Activated naive CD8-positive, alpha-beta T cell treated with anti-CD3 and anti-CD28 coated beads, Interleukin-2, amount 10 ng/mL, durations not matched to agents 7 days and 5 days (primary cell): Measurements from ENCODE around the gene KCNJ9. TPM values are rescaled to one million over a fixed set of nuclear protein-coding genes. Genes with fewer than 3 reads are reported as not detected.

Source experiments
- ATAC-seq: fragments of 150-1000 bp; cut with Tn5 transposase; one replicate; pipeline ENCODE4 v1.10.0; 2021; ENCODE audit warnings: low read depth, moderate library complexity
- POLR2A ChIA-PET: fragments of 350-600 bp; sonication (Branson Sonifier 250); formaldehyde crosslinking; loops from one replicate; lab custom pipeline; 2021; ENCODE audit warnings: antibody characterized with exemption; lab: Charles Lee
- DNase-seq: peaks from one replicate; pipeline ENCODE4 v3.0.0; 2021
- H3K27ac Mint-ChIP-seq: one replicate; pipeline ENCODE4 v1.8.0; 2022; ENCODE audit warnings: mild to moderate bottlenecking, mixed read lengths
- H3K27me3 Mint-ChIP-seq: one replicate; pipeline ENCODE4 v1.8.0; 2022; ENCODE audit warnings: mild to moderate bottlenecking, moderate library complexity, mixed read lengths
- H3K36me3 Mint-ChIP-seq: one replicate; pipeline ENCODE4 v1.8.0; 2021; ENCODE audit warnings: mild to moderate bottlenecking, mixed read lengths
- H3K4me1 Mint-ChIP-seq: one replicate; pipeline ENCODE4 v1.8.0; 2021; ENCODE audit warnings: mixed read lengths
- H3K4me3 Mint-ChIP-seq: one replicate; pipeline ENCODE4 v1.8.0; 2022; ENCODE audit warnings: mild to moderate bottlenecking, moderate library complexity, mixed read lengths
- H3K9me3 Mint-ChIP-seq: one replicate; pipeline ENCODE4 v1.8.0; 2021; ENCODE audit warnings: mixed read lengths
- total RNA-seq, 2 experiments: library from RNA; stranded (reverse); gene quantifications; one replicate each; pipeline ENCODE4 v1.2.3, GENCODE V29; 2021

The KCNJ9 gene
- total RNA-seq, 2 experiments from 2014 or later = not detected

DNA sequence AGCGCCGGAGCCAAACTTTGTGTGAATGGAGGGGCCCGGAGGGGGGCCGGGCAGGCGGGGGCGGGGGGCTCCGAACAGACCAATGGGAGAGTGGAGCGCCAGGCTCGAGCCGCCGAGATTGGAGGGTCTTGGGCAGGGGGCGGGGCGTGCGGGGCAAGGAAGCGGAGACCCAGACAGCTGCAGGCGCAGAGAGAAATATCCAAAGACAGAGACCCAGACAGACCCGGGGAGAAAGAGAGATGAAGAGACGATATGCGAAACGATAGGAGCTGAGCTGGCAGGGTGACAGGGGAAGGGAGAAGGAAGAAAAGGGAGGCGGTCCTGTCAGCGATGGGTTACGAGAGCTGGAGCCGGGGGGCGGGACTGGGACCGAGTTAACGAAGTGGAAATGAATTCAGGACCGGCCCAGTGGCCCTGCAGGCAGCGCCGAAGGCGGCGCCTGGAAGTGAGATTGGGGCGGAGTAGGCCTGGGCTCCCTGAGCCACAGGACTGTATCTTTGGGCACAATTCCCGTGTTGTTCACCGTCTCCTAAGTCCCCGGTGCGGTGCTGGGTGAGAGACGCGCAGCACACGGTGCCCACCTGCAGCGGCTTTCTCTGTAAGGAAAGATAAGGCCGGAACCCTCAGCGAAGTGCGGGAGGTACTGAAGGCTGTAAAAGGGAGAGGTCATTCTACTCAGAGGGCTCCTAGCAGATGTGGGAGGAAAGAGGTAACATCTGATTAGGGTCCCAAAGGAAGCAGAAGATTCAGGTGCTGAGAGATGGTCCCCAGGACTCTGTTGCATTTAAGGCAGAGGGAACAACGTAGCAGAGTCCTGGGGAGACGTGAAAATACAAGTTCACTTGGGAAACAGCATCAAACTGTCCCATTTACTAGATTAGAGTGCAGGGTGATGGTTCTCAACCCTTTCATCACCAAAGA lies 10.8 kb upstream of the KCNJ9 start:
- H3K27ac Mint-ChIP-seq = no peak overlapping the region
- H3K4me1 Mint-ChIP-seq = peaks cover 13% of the 10 kb centered on the region
- H3K36me3 Mint-ChIP-seq = peaks cover 2% of the 10 kb centered on the region
- H3K27me3 Mint-ChIP-seq = peaks cover 53% of the 10 kb centered on the region
- H3K4me3 Mint-ChIP-seq = peak overlapping the region; percentile 91
- ATAC-seq (peak; percentile 84), DNase-seq (peak; percentile 68)
- POLR2A ChIA-PET = no interaction called here
- no peaks in the 10 kb centered on the region for H3K9me3 Mint-ChIP-seq

DNA sequence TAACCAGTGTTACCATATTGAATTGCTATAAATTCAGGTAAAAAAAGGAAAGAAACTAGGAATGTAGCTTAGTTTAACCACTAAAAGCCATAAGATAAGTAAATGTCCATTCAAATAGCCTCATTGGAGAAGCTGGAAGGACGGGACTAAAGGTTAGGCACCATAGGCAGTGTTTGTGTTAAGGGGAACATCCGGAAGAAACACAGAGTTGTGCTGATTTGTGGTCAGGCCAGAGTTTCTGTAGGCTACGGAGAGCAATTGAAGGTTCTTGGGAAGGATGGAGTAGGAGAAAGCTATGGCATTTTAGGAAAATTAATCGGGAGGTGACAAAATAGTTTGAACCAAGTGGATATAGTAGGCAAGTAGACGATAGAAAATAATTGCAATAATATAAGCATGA lies 10.0 kb upstream of the KCNJ9 start:
- H3K27ac Mint-ChIP-seq = no peak overlapping the region
- peaks cover 49% of the 10 kb centered on the region for H3K27me3 Mint-ChIP-seq
- peaks cover 13% of the 10 kb centered on the region for H3K4me1 Mint-ChIP-seq
- ATAC-seq = no peak
- H3K9me3 Mint-ChIP-seq = no peaks in the 10 kb centered on the region
- H3K4me3 Mint-ChIP-seq = no peak overlapping the region
- peaks cover 2% of the 10 kb centered on the region for H3K36me3 Mint-ChIP-seq
- POLR2A ChIA-PET = no interaction called here
- no peak for DNase-seq

- Mint-ChIP-seq H3K36me3 (peaks cover 2% of the 10 kb centered on the region), H3K27me3 (peaks cover 54% of the 10 kb centered on the region), H3K9me3 (no peaks in the 10 kb centered on the region), H3K4me3 (no peak overlapping the region), H3K27ac (no peak overlapping the region), H3K4me1 (peaks cover 16% of the 10 kb centered on the region)
- no peak for ATAC-seq
- no peak for DNase-seq
- POLR2A ChIA-PET = no interaction called here
These were observed 6.5 kb upstream of the KCNJ9 start for GRCh38 chr1:160074865-160075264.

GRCh38 chr1:160075836-160076235 lies 5.5 kb upstream of the KCNJ9 start:
- no peak overlapping the region for H3K27ac Mint-ChIP-seq
- H3K9me3 Mint-ChIP-seq = no peaks in the 10 kb centered on the region
- POLR2A ChIA-PET = no interaction called here
- DNase-seq = no peak
- H3K36me3 Mint-ChIP-seq = peaks cover 2% of the 10 kb centered on the region
- H3K27me3 Mint-ChIP-seq = peaks cover 56% of the 10 kb centered on the region
- no peak overlapping the region for H3K4me3 Mint-ChIP-seq
- ATAC-seq = no peak
- H3K4me1 Mint-ChIP-seq = peaks cover 10% of the 10 kb centered on the region

GRCh38 chr1:160076295-160076694 lies 5.0 kb upstream of the KCNJ9 start:
- Mint-ChIP-seq H3K27ac (no peak overlapping the region), H3K27me3 (peaks cover 58% of the 10 kb centered on the region), H3K4me1 (peaks cover 12% of the 10 kb centered on the region), H3K9me3 (no peaks in the 10 kb centered on the region), H3K4me3 (no peak overlapping the region), H3K36me3 (peaks cover 2% of the 10 kb centered on the region)
- ATAC-seq = no peak
- POLR2A ChIA-PET = no interaction called here
- DNase-seq = no peak

GRCh38 chr1:160077486-160077885 lies 3.9 kb upstream of the KCNJ9 start:
- POLR2A ChIA-PET = interaction anchor here (1.0 kb wide), 1 partner anchor 32 kb away, joined by 4 read pairs; no protein-coding TSS in a partner anchor
- Mint-ChIP-seq H3K27me3 (peaks cover 56% of the 10 kb centered on the region), H3K27ac (no peak overlapping the region), H3K9me3 (no peaks in the 10 kb centered on the region), H3K36me3 (peaks cover 2% of the 10 kb centered on the region), H3K4me3 (no peak overlapping the region), H3K4me1 (peaks cover 6% of the 10 kb centered on the region)
- DNase-seq (no peak), ATAC-seq (no peak)

DNA sequence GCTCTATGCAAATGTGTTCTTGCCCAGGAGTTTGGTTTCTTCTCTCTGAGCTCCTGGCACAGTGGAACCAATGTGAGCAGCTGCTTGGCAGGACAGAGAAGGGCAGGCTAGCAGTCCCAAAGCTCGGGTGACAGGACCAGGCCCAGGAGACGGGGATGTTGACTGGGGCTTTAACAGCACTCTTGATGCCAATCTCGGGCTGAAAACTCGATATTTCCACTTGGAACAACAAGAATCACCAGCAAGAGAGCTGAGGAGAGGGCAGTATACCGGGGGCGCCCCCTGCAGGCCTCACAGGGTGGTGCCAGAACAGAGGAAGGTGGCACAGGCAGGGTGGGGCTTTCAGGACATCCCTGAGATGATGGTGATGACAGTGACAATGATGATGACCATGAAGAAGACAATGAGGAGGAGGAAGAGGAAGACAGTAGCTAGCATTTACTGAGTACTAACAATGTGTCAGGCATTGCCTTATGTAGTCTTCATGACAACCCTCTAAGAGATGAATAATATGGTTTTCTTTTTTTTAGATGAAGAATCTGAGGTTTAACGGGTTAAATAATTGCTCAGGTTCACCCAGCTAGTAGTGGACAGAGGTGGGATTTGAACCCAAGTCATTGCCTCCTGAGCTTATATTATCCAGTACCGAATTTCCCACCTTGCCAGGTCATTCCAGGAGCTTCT lies 2.7 kb upstream of the KCNJ9 start:
- H3K27ac Mint-ChIP-seq = no peak overlapping the region
- POLR2A ChIA-PET = interaction anchor here (0.8 to 1.1 kb wide), 3 partner anchors 32 to 48 kb away, joined by 3 to 4 read pairs (median 3); no protein-coding TSS in a partner anchor
- H3K4me1 Mint-ChIP-seq = peaks cover 6% of the 10 kb centered on the region
- DNase-seq (peak; percentile 78), ATAC-seq (peak; percentile 89)
- H3K36me3 Mint-ChIP-seq = no peaks in the 10 kb centered on the region
- H3K9me3 Mint-ChIP-seq = no peaks in the 10 kb centered on the region
- peaks cover 55% of the 10 kb centered on the region for H3K27me3 Mint-ChIP-seq
- H3K4me3 Mint-ChIP-seq = no peak overlapping the region

GRCh38 chr1:160079448-160079847 lies 1.9 kb upstream of the KCNJ9 start:
- H3K4me3 Mint-ChIP-seq = no peak overlapping the region
- DNase-seq = no peak
- no peaks in the 10 kb centered on the region for H3K36me3 Mint-ChIP-seq
- no peak for ATAC-seq
- peaks cover 55% of the 10 kb centered on the region for H3K27me3 Mint-ChIP-seq
- POLR2A ChIA-PET = interaction anchor here (0.8 kb wide), 1 partner anchor 33 kb away, joined by 3 read pairs; no protein-coding TSS in a partner anchor
- no peaks in the 10 kb centered on the region for H3K9me3 Mint-ChIP-seq
- peaks cover 10% of the 10 kb centered on the region for H3K4me1 Mint-ChIP-seq
- H3K27ac Mint-ChIP-seq = no peak overlapping the region

DNA sequence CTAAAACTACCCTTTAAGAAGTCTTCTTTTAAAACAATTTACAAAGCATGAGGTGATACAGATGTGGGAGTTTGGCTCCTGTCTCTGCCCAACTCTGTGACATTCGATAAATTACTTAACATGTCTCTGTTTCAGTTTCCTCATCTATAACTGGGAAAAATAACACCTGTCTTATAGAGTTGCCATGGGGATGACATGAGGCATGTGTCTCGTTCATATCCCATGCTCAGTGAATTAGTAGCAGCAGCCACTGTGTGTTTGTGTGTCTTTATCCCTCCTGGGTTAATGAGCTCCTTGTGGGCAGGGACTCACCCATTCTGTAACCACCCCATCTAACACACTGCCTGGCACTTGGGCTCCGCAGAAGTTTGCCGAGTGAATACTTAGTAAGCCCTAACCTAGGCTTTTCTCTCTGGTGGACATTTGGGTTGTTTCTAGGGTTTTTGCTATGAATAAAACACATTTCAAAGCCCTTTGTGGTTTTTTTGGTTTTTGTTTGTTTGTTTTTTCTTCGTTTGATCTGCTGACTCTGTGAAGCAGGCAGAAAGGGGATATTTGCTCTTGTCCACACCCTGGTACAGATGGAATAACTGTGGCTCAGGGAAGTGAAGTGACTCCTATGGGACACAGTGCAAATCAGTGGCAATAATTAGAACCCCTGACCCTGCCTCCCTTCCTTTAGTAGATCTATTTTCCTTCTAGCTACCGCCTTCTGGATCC lies 797 bp upstream of the KCNJ9 start:
- peaks cover 48% of the 10 kb centered on the region for H3K27me3 Mint-ChIP-seq

GRCh38 chr1:160082487-160082886 lies 1.1 kb downstream of the KCNJ9 start:
- DNase-seq = no peak
- Mint-ChIP-seq H3K27me3 (peaks cover 39% of the 10 kb centered on the region), H3K36me3 (peaks cover 6% of the 10 kb centered on the region)

More for the DNA sequence above, 797 bp upstream of the KCNJ9 start:
- DNase-seq (no peak), ATAC-seq (no peak)
- Mint-ChIP-seq H3K36me3 (peaks cover 3% of the 10 kb centered on the region), H3K27ac (no peak overlapping the region), H3K9me3 (no peaks in the 10 kb centered on the region), H3K4me3 (no peak overlapping the region), H3K4me1 (peaks cover 10% of the 10 kb centered on the region)
- POLR2A ChIA-PET = no interaction called here

GRCh38 chr1:160082926-160083325 lies 1.6 kb downstream of the KCNJ9 start:
- Mint-ChIP-seq H3K4me3 (peak overlapping the region; percentile 13), H3K4me1 (peaks cover 15% of the 10 kb centered on the region), H3K27me3 (peaks cover 39% of the 10 kb centered on the region), H3K36me3 (peaks cover 7% of the 10 kb centered on the region), H3K27ac (no peak overlapping the region), H3K9me3 (no peaks in the 10 kb centered on the region)
- no peak for ATAC-seq
- POLR2A ChIA-PET = no interaction called here
- DNase-seq = no peak

More at GRCh38 chr1:160082487-160082886, 1.1 kb downstream of the KCNJ9 start:
- Mint-ChIP-seq H3K27ac (no peak overlapping the region), H3K4me3 (no peak overlapping the region), H3K4me1 (peaks cover 15% of the 10 kb centered on the region), H3K9me3 (no peaks in the 10 kb centered on the region)
- ATAC-seq = no peak
- POLR2A ChIA-PET = no interaction called here

- H3K27me3 Mint-ChIP-seq = peaks cover 32% of the 10 kb centered on the region
- POLR2A ChIA-PET = interaction anchor here (1.1 kb wide), 1 partner anchor 15 kb away, joined by 3 read pairs; no protein-coding TSS in a partner anchor
- peak; percentile 81 for DNase-seq
- H3K36me3 Mint-ChIP-seq = peaks cover 8% of the 10 kb centered on the region
- peaks cover 12% of the 10 kb centered on the region for H3K4me1 Mint-ChIP-seq
- peak; percentile 76 for ATAC-seq
- H3K27ac Mint-ChIP-seq = no peak overlapping the region
- H3K9me3 Mint-ChIP-seq = no peaks in the 10 kb centered on the region
- peak overlapping the region; percentile 62 for H3K4me3 Mint-ChIP-seq
These were observed 2.8 kb downstream of the KCNJ9 start for GRCh38 chr1:160083968-160084770.
